HCT116 (cell line): Measurements from ENCODE around the gene CPED1. TPM values are rescaled to one million over a fixed set of nuclear protein-coding genes. Genes with fewer than 3 reads are reported as not detected.

Source experiments
- ATAC-seq: fragments of 200-7000 bp; cut with Tn5 transposase; 2 replicates; pipeline ENCODE4 v1.9.1; 2020; ENCODE audit warnings: mild to moderate bottlenecking, moderate library complexity
- BruUV-seq: library from RNA; stranded (reverse); fragments of 400-500 nt; replicated peaks from 2 replicates; lab custom pipeline; 2021; lab: Mats Ljungman, UMichigan
- CTCF ChIA-PET: fragments of 300-600 bp; sonication (Branson Sonifier 250); formaldehyde crosslinking; loops from one replicate; lab custom pipeline; 2021; ENCODE audit warnings: antibody characterized with exemption; lab: Charles Lee
- POLR2A ChIA-PET: fragments of 300-600, 350-600 bp; sonication (Branson Sonifier 250); formaldehyde crosslinking; loops from one replicate; lab custom pipeline; 2021; ENCODE audit warnings: antibody characterized with exemption; lab: Charles Lee
- RAD21 ChIA-PET, 2 experiments: fragments of 300-600 bp; sonication (Branson Sonifier 250); formaldehyde crosslinking; loops; one replicate each; lab custom pipeline; 2023; ENCODE audit warnings: low total read pairs in 2 of 2; ENCODE audit not compliant: uncharacterized antibody in 2 of 2, unreplicated experiment in 2 of 2, low non-redundant PET in 1 of 2; lab: Charles Lee
- DNase-seq: peaks from one replicate; pipeline ENCODE4 v3.0.0-alpha.2; 2010; ENCODE audit warnings: low read depth, low spot score
- H2AFZ ChIP-seq: fragments of 200-600 bp; shearing (Covaris generic), sonication (generic); 2 replicates; pipeline ENCODE4 v1.6.1; 2017; ENCODE audit warnings: low read depth, mixed run types, mixed read lengths, antibody characterized with exemption, low read length; ENCODE audit not compliant: poor library complexity, severe bottlenecking
- H3K27ac ChIP-seq: 2 replicates; pipeline ENCODE4 v1.5.1; 2012; ENCODE audit warnings: low read depth, low read length
- H3K27me3 ChIP-seq: fragments of 200-600 bp; sonication (generic); 2 replicates; pipeline ENCODE4 v1.6.1; 2016; ENCODE audit warnings: mixed run types, low read length, mixed read lengths; ENCODE audit not compliant: insufficient read depth
- H3K36me3 ChIP-seq, 2 experiments: fragments of 200-500 bp in 1 of 2; fragments of 200-600 bp in 1 of 2; sonication (Bioruptor generic) in 1 of 2; sonication (generic) in 1 of 2; 2 replicates each; pipeline versions ENCODE4 v1.5.1 to v1.6.1; 2014 to 2016; ENCODE audit warnings: low read length in 2 of 2, inconsistent platforms in 1 of 2, mixed read lengths in 1 of 2, mixed run types in 1 of 2; ENCODE audit not compliant: insufficient read depth in 2 of 2, control insufficient read depth in 1 of 2
- H3K4me1 ChIP-seq, 2 experiments: fragments of 200-600 bp in 1 of 2; sonication (generic) in 1 of 2; 2 replicates each; pipeline versions ENCODE4 v1.5.1 to v1.6.1; 2012 to 2017; ENCODE audit warnings: low read length in 2 of 2, inconsistent platforms in 1 of 2, mild to moderate bottlenecking in 1 of 2, mixed read lengths in 1 of 2, mixed run types in 1 of 2, moderate library complexity in 1 of 2; ENCODE audit not compliant: insufficient read depth in 2 of 2, control insufficient read depth in 1 of 2
- H3K4me2 ChIP-seq: fragments of 200-600 bp; sonication (generic); 2 replicates; pipeline ENCODE4 v1.6.1; 2017; ENCODE audit warnings: mixed run types, low read length, mixed read lengths
- H3K4me3 ChIP-seq, 2 experiments: fragments of 200-600 bp in 1 of 2; sonication (generic) in 1 of 2; replicated peaks in 1 of 2; 2 replicates each; pipeline ENCODE4 v1.5.1; 2011 to 2016; ENCODE audit warnings: low read length in 2 of 2, control low read depth in 1 of 2, low read depth in 1 of 2, mild to moderate bottlenecking in 1 of 2, mixed read lengths in 1 of 2, mixed run types in 1 of 2
- H3K79me2 ChIP-seq: fragments of 200-600 bp; sonication (generic); 2 replicates; pipeline ENCODE4 v1.6.1; 2017; ENCODE audit warnings: mild to moderate bottlenecking, mixed run types, low read length, moderate library complexity, mixed read lengths; ENCODE audit not compliant: insufficient read depth
- H3K9ac ChIP-seq: fragments of 200-600 bp; sonication (generic); 2 replicates; pipeline ENCODE4 v1.6.1; 2016; ENCODE audit warnings: low read length, mixed read lengths
- H3K9me2 ChIP-seq: fragments of 200-600 bp; sonication (generic), shearing (Covaris generic); 2 replicates; pipeline ENCODE4 v1.6.1; 2017; ENCODE audit warnings: mixed run types, mild to moderate bottlenecking, moderate library complexity; ENCODE audit not compliant: insufficient read depth
- H3K9me3 ChIP-seq, 2 experiments: fragments of 200-500 bp in 1 of 2; fragments of 200-600 bp in 1 of 2; sonication (Bioruptor generic) in 1 of 2; sonication (generic) in 1 of 2; 2 replicates each; pipeline ENCODE4 v1.6.1; 2014 to 2017; ENCODE audit warnings: low read length in 2 of 2, mixed read lengths in 2 of 2, inconsistent platforms in 1 of 2, low read depth in 1 of 2, mild to moderate bottlenecking in 1 of 2, mixed run types in 1 of 2, moderate library complexity in 1 of 2; ENCODE audit not compliant: control insufficient read depth in 1 of 2, insufficient read depth in 1 of 2
- H4K20me1 ChIP-seq: fragments of 200-600 bp; sonication (generic), shearing (Covaris generic); 2 replicates; pipeline ENCODE4 v1.6.1; 2017; ENCODE audit warnings: mixed run types, mild to moderate bottlenecking, moderate library complexity; ENCODE audit not compliant: insufficient read depth
- ATF3 ChIP-seq: IDR thresholded peaks from 2 replicates; pipeline ENCODE4 v1.6.1; 2012
- CTCF ChIP-seq, 3 experiments: fragments of 200-600 bp in 1 of 3; sonication (generic) in 1 of 3; IDR thresholded peaks in 2 of 3; conservative IDR thresholded peaks in 1 of 3; 2 replicates each; pipeline ENCODE4 v1.5.1; 2012 to 2017; ENCODE audit warnings: low read depth in 2 of 3, low read length in 2 of 3, antibody characterized with exemption in 1 of 3, borderline replicate concordance in 1 of 3, control low read depth in 1 of 3, mild to moderate bottlenecking in 1 of 3, mixed read lengths in 1 of 3, mixed run types in 1 of 3, moderate library complexity in 1 of 3; ENCODE audit not compliant: insufficient read depth in 1 of 3
- ELF1 ChIP-seq: IDR thresholded peaks from 2 replicates; pipeline ENCODE4 v1.6.1; 2012; ENCODE audit warnings: low read depth, borderline replicate concordance
- FOSL1 ChIP-seq: IDR thresholded peaks from 2 replicates; pipeline ENCODE4 v1.6.1; 2012; ENCODE audit warnings: low read depth
- MAX ChIP-seq: IDR thresholded peaks from 2 replicates; pipeline ENCODE4 v1.6.1; 2012
- RAD21 ChIP-seq: IDR thresholded peaks from 2 replicates; pipeline ENCODE4 v1.6.1; 2012; ENCODE audit warnings: low read depth, mild to moderate bottlenecking
- SIN3A ChIP-seq: IDR thresholded peaks from 2 replicates; pipeline ENCODE4 v1.6.1; 2012; ENCODE audit warnings: low read depth
- SP1 ChIP-seq: IDR thresholded peaks from 2 replicates; pipeline ENCODE4 v1.6.1; 2012; ENCODE audit warnings: low read depth
- ZNF274 ChIP-seq: fragments of 200-500 bp; sonication (Bioruptor generic); IDR thresholded peaks from 2 replicates; pipeline ENCODE4 v1.6.1; 2014; ENCODE audit warnings: mild to moderate bottlenecking, low read depth, low read length, inconsistent platforms
- intact Hi-C: fragments of 100-400 bp; cut with micrococcal nuclease; formaldehyde crosslinking; loops from 2 replicates; pipeline ENCODE4 v1.10.0; 2022
- total RNA-seq: library from RNA; stranded (reverse); gene quantifications from one replicate; pipeline ENCODE4 v1.2.1, GENCODE V29; 2021; ENCODE audit not compliant: unreplicated experiment

The CPED1 gene
- total RNA-seq, 1 experiment from 2014 or later: 1.2 TPM

GRCh38 chr7:121126801-121127534, 138.5 kb downstream of the CPED1 start:
- Histone ChIP-seq H3K79me2 (no peaks in the 10 kb centered on the region), H4K20me1 (no peaks in the 10 kb centered on the region), H3K9me2 (no peaks in the 10 kb centered on the region), H3K4me3 (no peak overlapping the region), H3K9ac (no peak overlapping the region), H2AFZ (peak overlapping the region; percentile 97), H3K4me1 (peaks cover 4 to 28% of the 10 kb centered on the region in 2 experiments; a peak in 3 of 4 replicates), H3K27ac (no peak overlapping the region; the same call in 1 of the 2 replicates), H3K27me3 (no peaks in the 10 kb centered on the region), H3K36me3 (no peaks in the 10 kb centered on the region), H3K9me3 (no peaks in the 10 kb centered on the region), H3K4me2 (peak overlapping the region; percentile 41)
- no TSS peak for BruUV-seq
- ATAC-seq: no peak
- ChIA-PET RAD21 (no interaction called here), POLR2A (no interaction called here), CTCF (interaction anchor here (1.0 to 1.8 kb wide), 2 partner anchors 867 to 868 kb away, joined by 5 to 17 read pairs; no protein-coding TSS in a partner anchor)
- peak; percentile 51 for DNase-seq
- intact Hi-C loops: loop anchor here (1.0 to 5.0 kb wide), 4 partner anchors 176 to 868 kb away; no protein-coding TSS in a partner anchor
- no peak for TF ChIP-seq ELF1
- peak; percentile 48; the same call in 1 of the 2 replicates for TF ChIP-seq FOSL1
- peak; percentile 88 for TF ChIP-seq RAD21
- TF ChIP-seq ATF3: no peak
- no peak for TF ChIP-seq MAX
- peak; percentile 16 to 88 (median 47); a peak in 5 of 6 replicates for TF ChIP-seq CTCF (IDR thresholded peaks at IDR 0.05 in 2 of 3, conservative IDR thresholded peaks at IDR 0.05 in 1 of 3; ENCODE audit: borderline replicate concordance in 1 of 3, insufficient read depth in 1 of 3, low read depth in 2 of 3, low read length in 2 of 3)
- TF ChIP-seq SP1: 0 out of 2 replicates have a peak, but pooled peaks have one; percentile 21
- TF ChIP-seq ZNF274: no peak
- TF ChIP-seq SIN3A: no peak
